GM23338 (cell line): Measurements from ENCODE around the gene ZNF653. TPM values are rescaled to one million over a fixed set of nuclear protein-coding genes. Genes with fewer than 3 reads are reported as not detected.
A peak's percentile ranks its signal among the peaks of the same experiment; 100 is the strongest.

Experiments used
- ATAC-seq: fragments of 200-7000 bp; cut with Tn5 transposase; 3 replicates; pipeline ENCODE4 v1.9.1; 2020
- DNase-seq: peaks from one replicate; pipeline ENCODE4 v3.0.0-alpha.2; 2015; ENCODE audit warnings: low spot score
- H2AFZ ChIP-seq: fragments of 200-600 bp; sonication (generic); 2 replicates; pipeline ENCODE4 v1.8.0; 2016; ENCODE audit warnings: antibody characterized with exemption, mild to moderate bottlenecking, moderate library complexity
- H3F3A ChIP-seq: fragments of 200-600 bp; sonication (generic); replicated peaks from 2 replicates; pipeline ENCODE4 v1.8.0; 2017; ENCODE audit warnings: antibody characterized with exemption, mixed run types, low read depth
- H3K27ac ChIP-seq: fragments of 200-600 bp; sonication (generic); 2 replicates; pipeline ENCODE4 v1.6.1; 2016; ENCODE audit warnings: low read depth
- H3K27me3 ChIP-seq: fragments of 200-600 bp; sonication (generic); 2 replicates; pipeline ENCODE4 v1.8.0; 2016; ENCODE audit warnings: mild to moderate bottlenecking, mixed run types, moderate library complexity; ENCODE audit not compliant: insufficient read depth
- H3K36me3 ChIP-seq: fragments of 200-600 bp; sonication (generic); 2 replicates; pipeline ENCODE4 v1.8.0; 2016; ENCODE audit warnings: mild to moderate bottlenecking; ENCODE audit not compliant: insufficient read depth
- H3K4me1 ChIP-seq: fragments of 200-600 bp; sonication (generic); 2 replicates; pipeline ENCODE4 v1.8.0; 2016; ENCODE audit warnings: mild to moderate bottlenecking, moderate library complexity; ENCODE audit not compliant: insufficient read depth
- H3K4me2 ChIP-seq: fragments of 200-600 bp; sonication (generic); 2 replicates; pipeline ENCODE4 v1.7.1; 2017; ENCODE audit warnings: mixed run types
- H3K4me3 ChIP-seq: fragments of 200-600 bp; sonication (generic); 2 replicates; pipeline ENCODE4 v1.6.1; 2016; ENCODE audit warnings: mixed run types
- H3K79me2 ChIP-seq: fragments of 200-600 bp; sonication (generic); replicated peaks from 2 replicates; pipeline ENCODE4 v1.8.0; 2017; ENCODE audit warnings: mild to moderate bottlenecking; ENCODE audit not compliant: insufficient read depth
- H3K9me2 ChIP-seq: fragments of 200-600 bp; sonication (generic); 2 replicates; pipeline ENCODE4 v1.8.0; 2017; ENCODE audit not compliant: insufficient read depth
- H4K20me1 ChIP-seq: fragments of 200-600 bp; sonication (generic); replicated peaks from 2 replicates; pipeline ENCODE4 v1.8.0; 2017; ENCODE audit warnings: mild to moderate bottlenecking; ENCODE audit not compliant: insufficient read depth
- H3K27ac Mint-ChIP-seq: 2 replicates; pipeline ENCODE4 v1.8.0; 2020; ENCODE audit warnings: inconsistent platforms, mild to moderate bottlenecking, moderate library complexity, mixed read lengths
- H3K27me3 Mint-ChIP-seq: 3 replicates; pipeline ENCODE4 v1.8.0; 2022; ENCODE audit warnings: low read depth, mild to moderate bottlenecking, moderate library complexity, mixed read lengths, inconsistent platforms; ENCODE audit not compliant: insufficient read depth, poor library complexity
- H3K36me3 Mint-ChIP-seq: 3 replicates; pipeline ENCODE4 v1.8.0; 2021; ENCODE audit warnings: low read depth, mild to moderate bottlenecking, inconsistent platforms, moderate library complexity, mixed read lengths
- H3K4me1 Mint-ChIP-seq: 3 replicates; pipeline ENCODE4 v1.8.0; 2020; ENCODE audit warnings: mild to moderate bottlenecking, inconsistent platforms, mixed read lengths
- H3K4me3 Mint-ChIP-seq: 3 replicates; pipeline ENCODE4 v1.8.0; 2021; ENCODE audit warnings: moderate library complexity, mild to moderate bottlenecking, inconsistent platforms, mixed read lengths
- H3K9me3 Mint-ChIP-seq: 3 replicates; pipeline ENCODE4 v1.8.0; 2020; ENCODE audit warnings: moderate library complexity, mild to moderate bottlenecking, inconsistent platforms, mixed read lengths
- CREB1 ChIP-seq: fragments of 250-450 bp; sonication (Bioruptor Pico); IDR thresholded peaks from 2 replicates; pipeline ENCODE4 v1.5.0; 2020; ENCODE audit warnings: low read depth, mild to moderate bottlenecking, moderate library complexity
- CTCF ChIP-seq, 2 experiments: fragments of 200-600 bp in 1 of 2; sonication (generic) in 1 of 2; conservative IDR thresholded peaks; 2 replicates each; pipeline versions ENCODE4 v1.5.1 to v1.6.1; 2016 to 2017; ENCODE audit warnings: antibody characterized with exemption in 2 of 2, low read depth in 2 of 2, mild to moderate bottlenecking in 2 of 2, moderate library complexity in 1 of 2
- NANOG ChIP-seq: IDR thresholded peaks from 2 replicates; pipeline ENCODE4 v1.6.1; 2016; ENCODE audit warnings: antibody characterized with exemption, borderline replicate concordance
- polyA plus RNA-seq: library from polyadenylated mRNA; unstranded; fragments of >200 nt; fragmentation: Nextera tagmentation; extraction: Ambion mirVana; gene quantifications from 2 replicates; pipeline ENCODE4 v1.2.1, GENCODE V29; 2016
- total RNA-seq: library from RNA; depleted of rRNA; stranded (reverse); fragments of >200 nt; shearing (Covaris generic); gene quantifications from 2 replicates; pipeline ENCODE4 v1.2.3, GENCODE V29; 2014
- TF ChIP-seq, protein P1 (sequence below): fragments of 250-450 bp; sonication (Bioruptor Pico); IDR thresholded peaks from 2 replicates; pipeline ENCODE4 v1.5.0; 2020; ENCODE audit warnings: mild to moderate bottlenecking, moderate library complexity
- TF ChIP-seq, protein P2 (sequence below): IDR thresholded peaks from 2 replicates; pipeline ENCODE4 v1.6.1; 2016; ENCODE audit warnings: antibody characterized with exemption

The ZNF653 gene
- total and polyA plus RNA-seq, 2 experiments from 2014 or later = 2.5 to 5.3 TPM

GRCh38 chr19:11499220-11499726 lies 6.4 kb downstream of the ZNF653 start (continued):
- TF ChIP-seq, protein P1, sequence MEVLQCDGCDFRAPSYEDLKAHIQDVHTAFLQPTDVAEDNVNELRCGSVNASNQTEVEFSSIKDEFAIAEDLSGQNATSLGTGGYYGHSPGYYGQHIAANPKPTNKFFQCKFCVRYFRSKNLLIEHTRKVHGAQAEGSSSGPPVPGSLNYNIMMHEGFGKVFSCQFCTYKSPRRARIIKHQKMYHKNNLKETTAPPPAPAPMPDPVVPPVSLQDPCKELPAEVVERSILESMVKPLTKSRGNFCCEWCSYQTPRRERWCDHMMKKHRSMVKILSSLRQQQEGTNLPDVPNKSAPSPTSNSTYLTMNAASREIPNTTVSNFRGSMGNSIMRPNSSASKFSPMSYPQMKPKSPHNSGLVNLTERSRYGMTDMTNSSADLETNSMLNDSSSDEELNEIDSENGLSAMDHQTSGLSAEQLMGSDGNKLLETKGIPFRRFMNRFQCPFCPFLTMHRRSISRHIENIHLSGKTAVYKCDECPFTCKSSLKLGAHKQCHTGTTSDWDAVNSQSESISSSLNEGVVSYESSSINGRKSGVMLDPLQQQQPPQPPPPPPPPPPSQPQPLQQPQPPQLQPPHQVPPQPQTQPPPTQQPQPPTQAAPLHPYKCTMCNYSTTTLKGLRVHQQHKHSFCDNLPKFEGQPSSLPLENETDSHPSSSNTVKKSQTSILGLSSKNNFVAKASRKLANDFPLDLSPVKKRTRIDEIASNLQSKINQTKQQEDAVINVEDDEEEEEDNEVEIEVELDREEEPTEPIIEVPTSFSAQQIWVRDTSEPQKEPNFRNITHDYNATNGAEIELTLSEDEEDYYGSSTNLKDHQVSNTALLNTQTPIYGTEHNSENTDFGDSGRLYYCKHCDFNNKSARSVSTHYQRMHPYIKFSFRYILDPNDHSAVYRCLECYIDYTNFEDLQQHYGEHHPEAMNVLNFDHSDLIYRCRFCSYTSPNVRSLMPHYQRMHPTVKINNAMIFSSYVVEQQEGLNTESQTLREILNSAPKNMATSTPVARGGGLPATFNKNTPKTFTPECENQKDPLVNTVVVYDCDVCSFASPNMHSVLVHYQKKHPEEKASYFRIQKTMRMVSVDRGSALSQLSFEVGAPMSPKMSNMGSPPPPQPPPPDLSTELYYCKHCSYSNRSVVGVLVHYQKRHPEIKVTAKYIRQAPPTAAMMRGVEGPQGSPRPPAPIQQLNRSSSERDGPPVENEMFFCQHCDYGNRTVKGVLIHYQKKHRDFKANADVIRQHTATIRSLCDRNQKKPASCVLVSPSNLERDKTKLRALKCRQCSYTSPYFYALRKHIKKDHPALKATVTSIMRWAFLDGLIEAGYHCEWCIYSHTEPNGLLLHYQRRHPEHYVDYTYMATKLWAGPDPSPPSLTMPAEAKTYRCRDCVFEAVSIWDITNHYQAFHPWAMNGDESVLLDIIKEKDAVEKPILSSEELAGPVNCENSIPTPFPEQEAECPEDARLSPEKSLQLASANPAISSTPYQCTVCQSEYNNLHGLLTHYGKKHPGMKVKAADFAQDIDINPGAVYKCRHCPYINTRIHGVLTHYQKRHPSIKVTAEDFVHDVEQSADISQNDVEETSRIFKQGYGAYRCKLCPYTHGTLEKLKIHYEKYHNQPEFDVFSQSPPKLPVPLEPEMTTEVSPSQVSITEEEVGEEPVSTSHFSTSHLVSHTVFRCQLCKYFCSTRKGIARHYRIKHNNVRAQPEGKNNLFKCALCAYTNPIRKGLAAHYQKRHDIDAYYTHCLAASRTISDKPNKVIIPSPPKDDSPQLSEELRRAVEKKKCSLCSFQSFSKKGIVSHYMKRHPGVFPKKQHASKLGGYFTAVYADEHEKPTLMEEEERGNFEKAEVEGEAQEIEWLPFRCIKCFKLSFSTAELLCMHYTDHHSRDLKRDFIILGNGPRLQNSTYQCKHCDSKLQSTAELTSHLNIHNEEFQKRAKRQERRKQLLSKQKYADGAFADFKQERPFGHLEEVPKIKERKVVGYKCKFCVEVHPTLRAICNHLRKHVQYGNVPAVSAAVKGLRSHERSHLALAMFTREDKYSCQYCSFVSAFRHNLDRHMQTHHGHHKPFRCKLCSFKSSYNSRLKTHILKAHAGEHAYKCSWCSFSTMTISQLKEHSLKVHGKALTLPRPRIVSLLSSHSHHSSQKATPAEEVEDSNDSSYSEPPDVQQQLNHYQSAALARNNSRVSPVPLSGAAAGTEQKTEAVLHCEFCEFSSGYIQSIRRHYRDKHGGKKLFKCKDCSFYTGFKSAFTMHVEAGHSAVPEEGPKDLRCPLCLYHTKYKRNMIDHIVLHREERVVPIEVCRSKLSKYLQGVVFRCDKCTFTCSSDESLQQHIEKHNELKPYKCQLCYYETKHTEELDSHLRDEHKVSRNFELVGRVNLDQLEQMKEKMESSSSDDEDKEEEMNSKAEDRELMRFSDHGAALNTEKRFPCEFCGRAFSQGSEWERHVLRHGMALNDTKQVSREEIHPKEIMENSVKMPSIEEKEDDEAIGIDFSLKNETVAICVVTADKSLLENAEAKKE (CRISPR knock-in tag) = no peak
- no peak for TF ChIP-seq CREB1 (CRISPR knock-in tag)
- TF ChIP-seq, protein P2, sequence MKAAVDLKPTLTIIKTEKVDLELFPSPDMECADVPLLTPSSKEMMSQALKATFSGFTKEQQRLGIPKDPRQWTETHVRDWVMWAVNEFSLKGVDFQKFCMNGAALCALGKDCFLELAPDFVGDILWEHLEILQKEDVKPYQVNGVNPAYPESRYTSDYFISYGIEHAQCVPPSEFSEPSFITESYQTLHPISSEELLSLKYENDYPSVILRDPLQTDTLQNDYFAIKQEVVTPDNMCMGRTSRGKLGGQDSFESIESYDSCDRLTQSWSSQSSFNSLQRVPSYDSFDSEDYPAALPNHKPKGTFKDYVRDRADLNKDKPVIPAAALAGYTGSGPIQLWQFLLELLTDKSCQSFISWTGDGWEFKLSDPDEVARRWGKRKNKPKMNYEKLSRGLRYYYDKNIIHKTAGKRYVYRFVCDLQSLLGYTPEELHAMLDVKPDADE = no peak

GRCh38 chr19:11496391-11497163 lies 9.1 kb downstream of the ZNF653 start:
- no peak overlapping the region for H3K4me3 ChIP-seq
- Mint-ChIP-seq H3K9me3 (no peaks in the 10 kb centered on the region), H3K27ac (peak overlapping the region; percentile 76), H3K4me3 (no peak overlapping the region; the same call in 2 of the 3 replicates), H3K4me1 (no peaks in the 10 kb centered on the region), H3K27me3 (peaks cover 7% of the 10 kb centered on the region), H3K36me3 (peaks cover 4% of the 10 kb centered on the region; the same call in 2 of the 3 replicates)
- H4K20me1 ChIP-seq = no peaks in the 10 kb centered on the region
- no peaks in the 10 kb centered on the region for H3K27me3 ChIP-seq
- no peak overlapping the region for H3K27ac ChIP-seq
- H3F3A ChIP-seq = 0 out of 2 replicates have a peak, but pooled peaks cover 2% of the 10 kb centered on the region
- TF ChIP-seq NANOG = no peak
- peak; percentile 89 to 93 for TF ChIP-seq CTCF (conservative IDR thresholded peaks at IDR 0.05; ENCODE audit: low read depth in 2 of 2)
- peak; percentile 89 for DNase-seq
- no peaks in the 10 kb centered on the region for H3K36me3 ChIP-seq
- no peak overlapping the region for H3K4me2 ChIP-seq
- H3K4me1 ChIP-seq = no peaks in the 10 kb centered on the region
- no peak overlapping the region for H2AFZ ChIP-seq
- H3K79me2 ChIP-seq = no peaks in the 10 kb centered on the region
- peak; percentile 100 for ATAC-seq
- H3K9me2 ChIP-seq = no peaks in the 10 kb centered on the region
